B cell (primary cell): Measurements from ENCODE around the gene IFT74. TPM values are rescaled to one million over a fixed set of nuclear protein-coding genes. Genes with fewer than 3 reads are reported as not detected.

Source experiments
- ATAC-seq: fragments of 200-7000 bp; cut with Tn5 transposase; one replicate; pipeline ENCODE4 v1.10.0; 2021; ENCODE audit warnings: low read depth, mild to moderate bottlenecking, moderate number of reproducible peaks, moderate library complexity
- CTCF ChIA-PET: fragments of 350-600 bp; sonication (Branson Sonifier 250); formaldehyde crosslinking; loops from one replicate; lab custom pipeline; 2021; ENCODE audit warnings: antibody characterized with exemption, inconsistent platforms; lab: Charles Lee
- POLR2A ChIA-PET: fragments of 350-600 bp; sonication (Branson Sonifier 250); formaldehyde crosslinking; loops from one replicate; lab custom pipeline; 2021; ENCODE audit warnings: antibody characterized with exemption; lab: Charles Lee
- DNase-seq: peaks from one replicate; pipeline ENCODE4 v3.0.0; 2013
- H2AFZ ChIP-seq: 2 replicates; pipeline ENCODE4 v1.6.1; 2012; ENCODE audit warnings: mild to moderate bottlenecking, low read depth, low read length; ENCODE audit not compliant: insufficient read depth, poor library complexity, severe bottlenecking
- H3K27ac ChIP-seq, 2 donors: 1 replicate in 1 of 2; 2 replicates in 1 of 2; pipeline ENCODE4 v1.5.1; 2012 to 2013; ENCODE audit warnings: low read length in 2 of 2, mild to moderate bottlenecking in 2 of 2, moderate library complexity in 1 of 2
- H3K27me3 ChIP-seq, 4 experiments: fragments of 200-600 bp in 1 of 4; sonication (generic) in 1 of 4; replicated peaks in 1 of 4; 1 replicate in 2 of 4; 2 replicates in 2 of 4; pipeline versions ENCODE4 v1.6.1 to v1.7.0; 2013 to 2016; ENCODE audit warnings: low read length in 3 of 4, mild to moderate bottlenecking in 2 of 4, mixed read lengths in 1 of 4, moderate library complexity in 1 of 4; ENCODE audit not compliant: insufficient read depth in 4 of 4, control insufficient read depth in 3 of 4; ENCODE audit errors: control extremely low read depth in 1 of 4
- H3K36me3 ChIP-seq, 2 experiments: replicated peaks in 1 of 2; 1 replicate in 1 of 2; 2 replicates in 1 of 2; pipeline versions ENCODE4 v1.6.1 to v1.7.1; 2013; ENCODE audit warnings: low read length in 1 of 2; ENCODE audit not compliant: insufficient read depth in 2 of 2, control insufficient read depth in 1 of 2; ENCODE audit errors: control extremely low read depth in 1 of 2, extremely low read depth in 1 of 2
- H3K4me1 ChIP-seq, 2 donors: fragments of 200-600 bp in 1 of 2; sonication (generic) in 1 of 2; 1 replicate in 1 of 2; 2 replicates in 1 of 2; pipeline versions ENCODE4 v1.5.1 to v1.6.1; 2013 to 2017; ENCODE audit warnings: low read length in 2 of 2; ENCODE audit not compliant: control insufficient read depth in 2 of 2, insufficient read depth in 2 of 2
- H3K4me2 ChIP-seq: replicated peaks from 2 replicates; pipeline ENCODE3; 2012; ENCODE audit warnings: mild to moderate bottlenecking, low read depth, low read length; ENCODE audit not compliant: poor library complexity, severe bottlenecking
- H3K4me3 ChIP-seq, 5 experiments: fragments of 200-600 bp in 1 of 5; sonication (generic) in 1 of 5; 1 replicate in 3 of 5; 2 replicates in 2 of 5; pipeline versions ENCODE4 v1.5.1 to v1.7.0; 2011 to 2016; ENCODE audit warnings: low read length in 4 of 5, mild to moderate bottlenecking in 4 of 5, low read depth in 2 of 5, control low read depth in 1 of 5, moderate library complexity in 1 of 5; ENCODE audit not compliant: insufficient read depth in 1 of 5; ENCODE audit errors: control extremely low read depth in 1 of 5, extremely low read depth in 1 of 5
- H3K79me2 ChIP-seq: fragments of 200-600 bp; sonication (generic); one replicate; pipeline ENCODE4 v1.6.0; 2016; ENCODE audit warnings: low read length; ENCODE audit not compliant: control insufficient read depth, insufficient read depth
- H3K9ac ChIP-seq: fragments of 200-600 bp; sonication (generic); 2 replicates; pipeline ENCODE4 v1.6.1; 2017; ENCODE audit warnings: mild to moderate bottlenecking, low read length, moderate library complexity
- H3K9me3 ChIP-seq, 3 donors: one replicate each; pipeline versions ENCODE4 v1.6.1 to v1.7.1; 2013; ENCODE audit warnings: low read length in 2 of 3; ENCODE audit not compliant: control insufficient read depth in 2 of 3, insufficient read depth in 1 of 3; ENCODE audit errors: control extremely low read depth in 1 of 3
- H4K20me1 ChIP-seq: 2 replicates; pipeline ENCODE4 v1.6.0; 2012; ENCODE audit warnings: mild to moderate bottlenecking, low read length; ENCODE audit not compliant: insufficient read depth, control insufficient read depth, poor library complexity, severe bottlenecking
- H3K27ac Mint-ChIP-seq: one replicate; pipeline ENCODE4 v1.8.0; 2021; ENCODE audit warnings: mixed read lengths
- H3K27me3 Mint-ChIP-seq: one replicate; pipeline ENCODE4 v1.8.0; 2021; ENCODE audit warnings: mixed read lengths
- H3K4me1 Mint-ChIP-seq: one replicate; pipeline ENCODE4 v1.8.0; 2021; ENCODE audit warnings: mixed read lengths
- H3K4me3 Mint-ChIP-seq: one replicate; pipeline ENCODE4 v1.8.0; 2021; ENCODE audit warnings: mixed read lengths
- H3K9me3 Mint-ChIP-seq: one replicate; pipeline ENCODE4 v1.8.0; 2022; ENCODE audit warnings: mixed read lengths; ENCODE audit not compliant: insufficient read depth
- EZH2 ChIP-seq: IDR thresholded peaks from 2 replicates; pipeline ENCODE4 v1.6.1; 2012; ENCODE audit warnings: borderline replicate concordance, low read depth, mild to moderate bottlenecking, moderate library complexity, low read length; ENCODE audit not compliant: insufficient read depth, poor library complexity, severe bottlenecking
- WGBS: methylation state at CpG from one replicate; pipeline ENCODE4 v1.1.5; 2013; ENCODE audit warnings: missing lambda C conversion rate; ENCODE audit not compliant: insufficient coverage; 5-methylcytosine and 5-hydroxymethylcytosine counted together
- intact Hi-C: fragments of 100-400 bp; cut with micrococcal nuclease; formaldehyde crosslinking; loops from one replicate; pipeline ENCODE4 v1.10.0; 2022
- polyA plus RNA-seq: library from polyadenylated mRNA; depleted of rRNA; stranded (reverse); fragments of >200 nt; gene quantifications from 2 replicates; pipeline ENCODE4 v1.2.3, GENCODE V29; 2012
- total RNA-seq, 2 donors: library from RNA; stranded (reverse); fragments of 120-200 nt in 1 of 2; gene quantifications; 1 replicate in 1 of 2; 2 replicates in 1 of 2; pipeline versions ENCODE4 v1.2.3 to v1.2.4, GENCODE V29; 2013 to 2022
- TF ChIP-seq, protein P1 (sequence below): fragments of 200-600 bp; IDR thresholded peaks from one replicate; pipeline ENCODE4 v1.8.0; 2022; ENCODE audit warnings: antibody characterized with exemption, mild to moderate bottlenecking

IFT74 gene
- total and polyA plus RNA-seq, 2 donors (not counting 1 experiment from before 2014, with no cell fraction given) = 2.0 to 22.6 TPM

GRCh38 chr9:27085456-27085855, 129.2 kb downstream of the IFT74 start:
- Histone ChIP-seq H3K36me3 (no peaks in the 10 kb centered on the region), H4K20me1 (no peaks in the 10 kb centered on the region), H3K27ac (no peak overlapping the region), H2AFZ (no peak overlapping the region), H3K27me3 (no peaks in the 10 kb centered on the region), H3K9ac (no peak overlapping the region), H3K9me3 (no peaks in the 10 kb centered on the region), H3K4me1 (no peaks in the 10 kb centered on the region), H3K4me3 (no peak overlapping the region), H3K79me2 (no peaks in the 10 kb centered on the region), H3K4me2 (no peak overlapping the region)
- intact Hi-C loops = no loop called here
- Mint-ChIP-seq H3K27ac (no peak overlapping the region), H3K27me3 (no peaks in the 10 kb centered on the region), H3K9me3 (no peaks in the 10 kb centered on the region), H3K4me3 (no peak overlapping the region), H3K4me1 (no peaks in the 10 kb centered on the region)
- TF ChIP-seq EZH2 = no peak
- TF ChIP-seq, protein P1, sequence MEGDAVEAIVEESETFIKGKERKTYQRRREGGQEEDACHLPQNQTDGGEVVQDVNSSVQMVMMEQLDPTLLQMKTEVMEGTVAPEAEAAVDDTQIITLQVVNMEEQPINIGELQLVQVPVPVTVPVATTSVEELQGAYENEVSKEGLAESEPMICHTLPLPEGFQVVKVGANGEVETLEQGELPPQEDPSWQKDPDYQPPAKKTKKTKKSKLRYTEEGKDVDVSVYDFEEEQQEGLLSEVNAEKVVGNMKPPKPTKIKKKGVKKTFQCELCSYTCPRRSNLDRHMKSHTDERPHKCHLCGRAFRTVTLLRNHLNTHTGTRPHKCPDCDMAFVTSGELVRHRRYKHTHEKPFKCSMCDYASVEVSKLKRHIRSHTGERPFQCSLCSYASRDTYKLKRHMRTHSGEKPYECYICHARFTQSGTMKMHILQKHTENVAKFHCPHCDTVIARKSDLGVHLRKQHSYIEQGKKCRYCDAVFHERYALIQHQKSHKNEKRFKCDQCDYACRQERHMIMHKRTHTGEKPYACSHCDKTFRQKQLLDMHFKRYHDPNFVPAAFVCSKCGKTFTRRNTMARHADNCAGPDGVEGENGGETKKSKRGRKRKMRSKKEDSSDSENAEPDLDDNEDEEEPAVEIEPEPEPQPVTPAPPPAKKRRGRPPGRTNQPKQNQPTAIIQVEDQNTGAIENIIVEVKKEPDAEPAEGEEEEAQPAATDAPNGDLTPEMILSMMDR = no peak
- CTCF ChIA-PET = no interaction called here
- DNase-seq (no peak), ATAC-seq (no peak)
- WGBS = no CpG with 5 or more reads among the region's 5 CpGs
- POLR2A ChIA-PET = no interaction called here

DNA sequence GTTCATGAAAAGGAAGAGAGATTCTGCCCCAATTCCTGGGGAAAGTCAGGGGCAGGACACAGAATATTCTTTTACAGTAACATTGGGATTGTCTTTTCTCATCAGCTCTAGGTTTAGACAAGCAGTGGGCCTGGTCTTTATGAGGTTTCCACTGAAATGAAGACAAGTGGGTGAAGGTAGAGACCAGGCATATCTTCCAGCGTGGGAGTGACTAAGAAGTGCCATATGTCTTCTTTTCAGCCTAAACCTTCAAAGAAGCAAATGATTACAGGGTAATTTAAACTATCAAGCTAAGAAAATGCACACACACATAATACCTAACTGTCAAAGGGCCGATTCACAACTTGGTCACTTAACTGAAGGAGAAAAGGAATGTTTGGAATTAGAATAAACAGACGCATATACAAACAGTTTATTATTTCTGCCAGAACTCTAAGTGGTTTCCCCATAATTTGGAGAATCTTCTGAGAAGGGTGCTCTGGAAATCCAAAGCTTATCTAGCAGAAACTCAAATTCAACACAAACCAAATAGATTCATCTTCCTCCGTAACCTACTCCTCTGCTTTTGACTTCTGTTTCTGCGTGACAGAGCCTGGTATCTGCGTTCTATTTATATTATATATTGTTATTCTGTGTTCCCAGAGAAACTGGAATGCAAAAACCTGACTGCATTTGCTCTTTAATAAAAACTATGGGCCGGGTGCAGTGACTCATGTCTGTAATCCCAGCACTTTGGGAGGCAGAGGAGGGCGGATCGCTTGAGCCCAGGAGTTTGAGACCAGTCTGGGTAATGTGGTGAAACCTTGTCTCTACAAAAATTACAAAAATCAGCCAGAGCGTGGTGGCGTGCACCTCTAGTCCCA, 130.8 kb downstream of the IFT74 start:
- no peak for DNase-seq
- Histone ChIP-seq H3K36me3 (no peaks in the 10 kb centered on the region), H3K4me3 (no peak overlapping the region), H3K9me3 (no peaks in the 10 kb centered on the region), H4K20me1 (no peaks in the 10 kb centered on the region), H3K27ac (no peak overlapping the region), H3K9ac (no peak overlapping the region), H3K27me3 (no peaks in the 10 kb centered on the region), H3K4me1 (no peaks in the 10 kb centered on the region), H3K79me2 (no peaks in the 10 kb centered on the region), H2AFZ (no peak overlapping the region), H3K4me2 (no peak overlapping the region)
- no peak for ATAC-seq
- TF ChIP-seq EZH2 = no peak
- TF ChIP-seq, protein P1 = no peak
- no peak overlapping the region for H3K4me3 Mint-ChIP-seq
- no peaks in the 10 kb centered on the region for H3K27me3 Mint-ChIP-seq
- ChIA-PET CTCF (no interaction called here), POLR2A (no interaction called here)
- intact Hi-C loops = no loop called here
- H3K4me1 Mint-ChIP-seq = no peaks in the 10 kb centered on the region
- H3K27ac Mint-ChIP-seq = no peak overlapping the region
- H3K9me3 Mint-ChIP-seq = no peaks in the 10 kb centered on the region
- WGBS = 93% methylated on average over 3 of the region's 11 CpGs
